GM19452 (cell line): ENCODE data around the gene SULT1E1.
A peak's percentile ranks its signal among the peaks of the same experiment; 100 is the strongest.

Experiments used
- ATAC-seq: cut with Tn5 transposase; IDR thresholded peaks from one replicate; pipeline ENCODE4 v1.9.1; 2021; ENCODE audit not compliant: unreplicated experiment

Gene SULT1E1, protein sequence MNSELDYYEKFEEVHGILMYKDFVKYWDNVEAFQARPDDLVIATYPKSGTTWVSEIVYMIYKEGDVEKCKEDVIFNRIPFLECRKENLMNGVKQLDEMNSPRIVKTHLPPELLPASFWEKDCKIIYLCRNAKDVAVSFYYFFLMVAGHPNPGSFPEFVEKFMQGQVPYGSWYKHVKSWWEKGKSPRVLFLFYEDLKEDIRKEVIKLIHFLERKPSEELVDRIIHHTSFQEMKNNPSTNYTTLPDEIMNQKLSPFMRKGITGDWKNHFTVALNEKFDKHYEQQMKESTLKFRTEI

DNA sequence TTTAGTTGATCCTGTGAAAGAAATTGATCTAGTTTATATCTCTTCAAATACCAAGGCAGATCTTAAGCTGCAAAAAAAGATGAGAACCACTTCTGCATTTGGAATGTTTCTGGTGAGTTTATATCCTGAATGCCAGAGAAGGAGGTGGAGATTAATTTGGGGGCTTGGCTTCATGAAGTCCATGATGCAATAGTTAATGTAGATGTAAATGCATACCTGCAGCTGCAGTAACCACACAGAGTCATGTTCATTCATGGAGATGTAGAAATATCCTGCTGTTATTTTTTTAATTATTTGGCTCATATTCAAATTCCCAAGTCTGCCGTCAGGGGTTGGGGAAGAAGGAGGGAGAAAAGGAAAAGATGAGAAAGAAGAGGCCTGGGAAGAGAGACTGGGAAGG is at the start of gene SULT1E1:
TSS of gene SULT1E1 (minus strand) at position 94 of the 400 bp plus-strand sequence. CDS start 2,501 bp downstream, outside the sequence.
- no peak for ATAC-seq

DNA sequence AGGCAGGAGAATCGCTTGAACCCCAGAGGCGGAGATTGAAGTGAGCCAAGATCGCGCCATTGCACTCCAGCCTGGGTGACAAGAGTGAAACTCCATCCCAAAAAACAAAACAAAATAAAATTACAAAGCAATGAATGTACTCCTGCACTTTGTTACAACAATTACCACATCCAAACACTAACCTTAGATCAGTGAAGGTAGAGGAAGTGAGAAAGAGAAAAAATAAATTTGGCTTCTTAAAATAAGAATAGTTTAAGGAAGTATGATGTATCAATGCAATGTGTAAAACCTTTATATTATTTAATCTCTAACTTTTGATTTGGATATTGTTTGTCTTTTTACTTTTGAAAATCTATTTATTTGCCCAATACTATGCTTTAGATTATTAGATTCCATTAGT is 49.2 kb upstream of the SULT1E1 start:
- ATAC-seq = no peak

DNA sequence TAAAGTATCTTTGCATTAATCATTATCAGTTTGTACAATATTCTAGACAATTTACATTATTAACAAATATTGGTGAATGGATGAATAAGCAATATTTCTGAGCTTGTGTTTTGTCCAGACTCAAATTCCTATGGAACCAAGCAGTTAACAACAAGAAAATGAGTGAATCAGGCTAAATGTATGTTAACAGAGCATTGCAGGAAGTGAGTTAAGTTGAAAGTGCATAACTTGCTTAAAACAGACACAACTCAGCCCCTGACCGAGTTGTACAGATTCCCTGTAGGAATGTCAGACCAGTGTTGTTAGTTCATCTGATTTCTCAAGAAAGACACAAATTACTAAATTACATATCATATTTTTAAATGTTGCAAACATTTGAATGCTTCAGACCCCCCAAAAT is 47.2 kb upstream of the SULT1E1 start:
- no peak for ATAC-seq

- no peak for ATAC-seq
Measured at GRCh38 chr4:69896530-69897116, 36.7 kb upstream of the SULT1E1 start.

DNA sequence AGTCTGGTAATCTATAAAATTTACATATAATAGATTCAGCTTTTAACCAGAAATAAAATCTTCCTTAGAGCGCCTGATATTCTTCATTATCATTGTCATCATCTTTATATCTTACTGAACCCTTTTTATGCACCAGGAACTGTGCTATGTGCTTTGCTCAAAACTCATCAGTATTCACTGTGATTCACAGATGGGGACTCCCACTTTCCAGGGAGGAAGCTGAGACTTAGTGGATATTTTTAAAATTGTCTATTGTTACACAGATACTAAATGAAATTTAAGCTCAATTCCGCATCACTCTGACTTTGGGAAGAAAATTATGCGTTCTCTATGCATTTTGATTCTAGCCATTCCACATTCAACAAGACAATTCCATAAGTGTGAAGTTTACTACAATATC is 34.8 kb upstream of the SULT1E1 start:
- ATAC-seq = no peak

DNA sequence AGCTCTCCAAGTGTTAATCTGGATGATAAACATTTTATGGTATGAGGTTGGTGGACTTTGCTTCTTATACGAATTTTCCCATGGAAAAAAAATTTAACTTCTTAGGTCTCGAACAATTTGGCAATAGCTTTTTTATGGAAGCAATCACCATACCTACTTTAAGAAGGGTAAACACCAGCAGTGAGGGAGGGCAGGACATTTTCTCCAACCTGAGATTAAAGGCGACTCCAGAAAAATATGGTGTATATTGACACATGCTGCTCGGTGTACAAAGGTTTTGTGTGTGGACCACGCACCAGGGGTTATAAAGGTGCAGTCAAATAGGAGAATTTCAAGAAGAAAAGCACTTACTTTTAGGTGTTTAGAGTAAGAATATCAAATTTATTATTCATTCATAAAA is 34.2 kb upstream of the SULT1E1 start:
- ATAC-seq = no peak

GRCh38 chr4:69888336-69888735 is 28.4 kb upstream of the SULT1E1 start:
- ATAC-seq = no peak

DNA sequence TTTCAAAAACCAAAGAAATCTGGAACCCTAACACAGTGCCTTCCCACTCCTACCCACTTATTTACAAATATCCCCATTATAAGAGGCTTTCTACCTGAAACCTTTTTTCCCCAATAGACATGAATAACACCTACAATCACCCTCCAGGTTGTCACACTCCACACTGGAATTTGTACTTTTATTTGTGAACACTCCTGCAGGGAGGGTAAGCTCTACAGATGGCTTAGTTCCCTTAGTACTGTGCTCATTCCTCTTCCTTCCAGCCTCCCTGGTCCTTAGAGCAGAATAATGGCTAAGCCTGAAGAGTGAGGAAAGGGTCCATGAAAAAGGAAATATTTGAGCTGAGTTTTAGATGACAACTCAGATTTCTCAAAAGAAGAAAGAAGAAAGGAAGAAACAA is 22.2 kb upstream of the SULT1E1 start:
- no peak for ATAC-seq

DNA sequence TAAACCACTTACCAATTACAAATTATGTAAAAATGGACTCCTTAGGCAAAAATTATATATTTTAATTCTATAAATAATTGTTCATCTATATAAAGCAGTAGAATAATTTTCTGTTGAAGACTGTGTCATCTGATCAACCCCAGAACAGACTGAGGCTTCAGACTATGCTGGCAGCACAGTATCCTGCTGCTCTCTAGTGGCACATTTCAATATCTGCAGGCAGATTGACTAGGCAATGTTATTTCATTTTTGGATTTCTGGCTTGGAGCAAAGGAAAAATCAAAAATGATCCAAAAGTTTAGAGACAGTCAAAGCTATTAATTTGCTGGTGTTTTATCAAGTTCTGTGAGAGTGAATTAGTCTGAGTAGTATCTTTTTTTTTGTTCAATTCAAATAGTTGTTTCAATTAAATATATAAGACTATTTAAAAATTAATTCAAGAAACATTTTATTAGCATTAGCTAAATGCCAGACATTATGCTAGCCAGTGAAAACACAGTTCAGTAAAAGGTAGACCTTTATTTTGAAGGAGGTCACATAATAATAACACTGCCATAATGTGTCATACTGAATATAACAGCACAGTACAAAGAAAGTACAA is 21.3 kb upstream of the SULT1E1 start:
- ATAC-seq = peak; percentile 71

GRCh38 chr4:69878250-69878649 is 18.3 kb upstream of the SULT1E1 start:
- no peak for ATAC-seq

DNA sequence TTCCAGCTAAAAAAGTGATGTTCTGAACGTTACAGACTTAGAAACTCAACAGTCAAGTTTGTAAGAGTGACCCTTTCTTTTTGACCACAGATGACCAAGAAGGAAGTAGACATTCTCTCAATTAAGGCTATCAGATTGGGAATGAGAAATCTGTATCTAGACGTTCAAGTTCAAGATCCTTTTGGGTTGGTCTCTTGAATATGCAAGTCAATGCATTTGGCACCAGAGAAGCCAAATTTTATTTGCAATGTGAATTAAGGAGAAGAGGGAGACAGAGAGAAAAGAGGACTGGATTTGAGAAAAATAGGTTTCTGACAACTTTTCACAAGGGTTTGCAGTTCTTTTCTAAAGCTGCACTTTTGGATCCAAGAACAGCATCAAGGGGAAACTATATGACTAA is 17.5 kb upstream of the SULT1E1 start:
- no peak for ATAC-seq

GRCh38 chr4:69876071-69876470 is 16.1 kb upstream of the SULT1E1 start:
- ATAC-seq = no peak

GRCh38 chr4:69875576-69875975 is 15.6 kb upstream of the SULT1E1 start:
- no peak for ATAC-seq

DNA sequence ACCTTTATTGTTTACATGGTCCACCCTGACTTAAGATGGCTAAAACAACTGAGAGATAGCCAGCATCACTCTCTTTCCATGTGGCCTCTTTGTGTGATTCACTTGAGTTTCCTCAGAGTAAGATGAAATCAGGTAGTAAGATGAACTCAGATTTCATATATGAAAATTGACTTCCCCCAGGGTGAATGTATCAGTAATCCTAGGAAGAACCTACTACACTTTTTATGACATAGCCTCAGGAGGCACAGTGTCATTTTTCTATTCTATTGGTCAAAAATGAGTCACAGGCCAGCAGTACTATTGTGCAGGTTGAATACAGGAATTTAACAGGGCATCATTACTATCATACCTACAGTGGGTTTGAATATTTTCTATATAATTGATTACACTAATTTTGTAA is 14.6 kb upstream of the SULT1E1 start:
- ATAC-seq = no peak

DNA sequence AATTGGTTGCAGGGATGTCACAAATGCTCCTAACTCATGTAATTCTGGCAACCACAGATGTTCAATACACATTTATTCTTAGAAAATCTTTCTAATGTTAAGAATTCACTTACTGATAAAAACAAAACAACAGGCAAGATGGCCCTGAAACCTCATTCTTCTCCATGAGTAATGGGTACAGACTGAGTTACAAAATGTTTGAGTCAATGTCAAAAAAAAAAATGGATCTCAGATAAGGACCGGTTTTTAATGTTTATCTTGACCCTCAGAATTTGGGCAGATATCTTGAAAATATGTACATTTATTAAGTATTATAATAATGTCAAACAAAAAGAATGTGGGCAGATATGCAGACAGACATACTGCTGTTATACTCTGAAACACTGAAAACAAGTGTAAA is 1.8 kb upstream of the SULT1E1 start:
- ATAC-seq = no peak

DNA sequence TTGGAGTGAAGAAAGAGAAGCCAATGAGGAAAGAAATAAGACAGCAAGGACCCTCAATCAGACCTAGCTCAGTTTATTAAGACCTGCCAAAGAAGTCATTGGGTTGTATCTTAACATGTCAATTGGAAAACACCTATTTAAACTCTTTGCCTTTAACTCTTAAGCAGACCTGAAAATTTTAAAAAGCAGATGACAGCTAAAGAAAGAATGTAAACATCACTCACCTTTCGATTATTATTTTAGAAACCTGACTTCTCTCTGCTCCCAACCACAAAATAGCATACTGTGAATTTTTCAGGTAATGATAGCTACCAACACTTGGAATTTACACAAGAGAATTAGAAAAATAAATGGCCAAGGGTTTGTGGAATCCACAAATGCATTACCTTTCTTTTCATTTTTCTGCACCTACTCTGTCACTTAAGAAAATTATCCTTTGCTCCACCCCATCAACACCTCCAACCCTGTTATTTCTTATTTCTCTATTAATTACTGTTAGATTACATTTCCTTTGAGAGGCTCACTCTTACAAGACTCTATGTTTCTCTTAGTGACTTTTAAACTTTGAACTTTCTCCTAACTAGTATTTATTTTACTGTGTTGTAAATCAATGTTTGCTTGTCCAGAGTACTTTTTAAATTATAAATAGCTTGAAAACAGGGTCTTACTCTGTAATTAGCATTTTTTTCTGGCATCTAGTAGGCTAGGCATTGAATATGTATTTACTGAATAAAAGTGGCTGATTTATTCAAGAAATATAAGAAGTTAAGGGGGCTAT is 765 bp upstream of the SULT1E1 start:
- ATAC-seq = no peak

DNA sequence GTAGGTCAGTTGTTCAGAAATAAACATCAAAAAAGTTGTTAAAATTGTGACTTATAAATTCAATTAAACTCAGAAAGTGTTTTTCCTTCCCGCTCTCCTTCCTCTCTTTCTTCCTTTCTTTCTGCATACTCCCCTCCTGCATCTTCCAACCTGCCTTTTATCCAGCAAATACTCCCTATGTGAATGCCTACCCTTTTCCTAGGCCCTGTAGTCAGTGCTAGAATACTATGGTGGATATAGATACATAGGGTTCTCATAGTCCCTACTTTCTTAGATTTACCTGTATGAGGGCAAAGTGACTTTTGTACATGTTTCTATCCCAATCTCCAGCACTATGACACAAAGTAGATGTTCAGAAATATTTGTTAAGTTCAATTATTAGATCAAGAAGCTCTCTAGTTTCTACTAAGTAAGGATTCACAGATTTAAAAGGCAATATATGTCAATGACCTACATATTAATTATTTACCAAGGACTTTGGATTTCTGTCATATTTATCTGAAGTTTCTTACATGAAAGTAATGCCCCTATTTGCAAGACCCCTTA is 732 bp downstream of the SULT1E1 start:
- ATAC-seq = no peak

- no peak for ATAC-seq
Measured at GRCh38 chr4:69858690-69859089, 1.3 kb downstream of the SULT1E1 start.

GRCh38 chr4:69855822-69856221 is 4.1 kb downstream of the SULT1E1 start:
- ATAC-seq = no peak

- ATAC-seq = peak; percentile 85
Measured at GRCh38 chr4:69849969-69850368, 10.0 kb downstream of the SULT1E1 start.

GRCh38 chr4:69849297-69849696 is 10.6 kb downstream of the SULT1E1 start:
- no peak for ATAC-seq
